Measurements from ENCODE around the gene VAV2.

The VAV2 gene

DNA sequence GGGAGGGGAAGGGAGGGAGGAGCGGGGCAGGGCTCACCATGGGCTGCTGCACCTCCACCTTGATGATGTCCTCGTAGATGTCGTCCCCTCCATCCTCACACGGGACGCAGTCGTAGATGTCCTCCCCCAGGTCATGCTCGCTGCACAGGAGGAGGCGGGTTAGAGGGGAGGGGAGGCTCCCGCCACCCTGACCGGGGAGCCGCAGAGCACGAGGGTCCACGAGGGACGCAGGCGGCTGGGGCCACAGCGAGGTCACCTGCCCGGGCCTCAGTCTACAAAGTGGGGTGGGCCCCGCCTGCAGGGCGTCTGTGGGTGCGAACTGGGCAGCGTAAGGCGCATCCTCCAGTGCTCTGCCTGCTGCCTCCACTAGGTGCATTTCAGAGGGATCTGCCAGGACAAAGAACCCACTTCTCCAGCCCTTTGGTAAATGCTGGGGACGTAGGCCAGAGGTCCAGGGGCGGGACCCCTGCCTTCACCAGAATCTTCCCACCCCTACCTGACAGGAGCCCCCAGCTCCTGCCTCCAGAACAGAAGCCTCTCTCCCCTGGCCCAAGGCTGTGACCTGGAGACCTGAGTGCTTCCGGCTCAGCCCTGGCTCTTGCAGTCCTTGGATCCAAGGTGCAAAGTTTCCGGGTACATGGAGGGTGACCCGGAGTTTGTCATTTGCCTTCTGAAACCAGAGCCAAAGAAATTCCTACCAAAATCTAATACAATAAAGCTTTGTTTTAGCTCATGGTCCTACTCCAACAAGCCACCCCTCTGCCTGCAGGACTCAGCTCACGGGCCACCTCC, 179.9 kb downstream of the VAV2 start:
- DNase-seq, result no peak

DNA sequence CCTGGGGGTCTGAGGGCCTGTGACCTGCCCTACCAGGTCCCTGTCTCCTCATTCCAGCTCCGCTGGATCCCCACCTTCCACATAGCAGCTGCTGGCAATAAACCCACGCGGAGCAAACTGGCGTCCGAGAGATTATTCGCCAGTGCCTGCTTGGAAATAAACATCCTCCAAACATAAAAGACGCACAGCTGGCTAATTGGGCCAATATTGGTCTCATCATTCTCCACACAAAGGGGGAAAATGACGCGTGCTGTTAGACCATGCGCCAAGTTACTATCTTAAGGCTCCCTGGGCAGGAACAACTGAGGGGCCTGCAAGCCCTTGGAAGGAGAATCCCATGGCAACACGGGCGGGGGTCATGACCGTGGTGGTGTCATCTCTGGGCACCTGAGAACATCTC, 180.7 kb downstream of the VAV2 start:
- no peak for DNase-seq

DNA sequence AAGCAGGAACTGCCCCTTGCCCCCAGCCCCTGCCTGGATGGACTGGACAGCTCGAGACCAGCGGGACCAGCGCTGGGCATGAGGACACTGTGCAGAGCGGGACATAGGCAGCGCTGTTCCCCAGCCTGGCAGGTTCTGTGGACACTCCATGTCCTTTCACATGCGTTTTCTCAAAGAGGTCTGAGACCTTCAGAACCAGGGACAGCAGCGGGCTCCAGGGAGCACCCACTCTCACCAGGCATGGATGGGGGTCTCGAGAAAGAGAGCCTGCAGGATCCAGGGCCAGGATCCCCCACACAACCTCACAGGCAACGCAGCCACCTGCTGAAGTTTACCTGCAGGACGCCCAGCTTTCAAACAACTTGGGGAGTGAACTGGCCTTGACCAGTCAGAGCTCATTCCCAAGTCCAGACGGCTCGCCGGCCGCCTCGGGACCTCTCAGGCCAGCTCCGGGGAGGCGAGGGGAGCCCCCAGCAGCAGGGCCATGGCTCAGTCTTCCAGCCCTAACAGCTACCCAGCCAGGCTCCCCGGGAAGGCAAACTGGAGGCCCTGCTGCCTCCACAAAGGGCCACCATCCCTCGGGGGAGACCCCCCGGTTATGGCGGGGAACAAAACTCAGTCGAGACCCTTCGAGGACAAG, 181.4 kb downstream of the VAV2 start:
- no peak for DNase-seq

DNA sequence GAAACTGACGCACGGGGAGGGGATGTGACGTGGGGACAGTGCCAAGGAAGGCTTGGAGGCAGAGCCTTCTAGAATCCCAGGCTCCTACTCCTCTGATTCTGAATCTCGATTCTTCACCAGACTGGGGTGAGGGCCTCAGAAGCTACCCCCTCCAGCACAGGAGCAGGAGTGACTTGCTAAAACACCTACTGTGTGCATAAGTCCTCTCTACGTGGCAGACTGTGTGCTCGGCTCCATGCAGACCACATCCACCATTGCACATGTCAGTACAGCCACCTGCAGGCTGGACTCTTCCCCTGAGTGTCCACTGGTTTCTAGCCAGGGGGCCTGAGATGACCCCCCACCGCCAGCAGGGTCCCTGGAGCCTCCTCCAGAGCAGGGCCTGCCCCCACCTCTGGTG, 182.8 kb downstream of the VAV2 start:
- DNase-seq, result no peak

DNA sequence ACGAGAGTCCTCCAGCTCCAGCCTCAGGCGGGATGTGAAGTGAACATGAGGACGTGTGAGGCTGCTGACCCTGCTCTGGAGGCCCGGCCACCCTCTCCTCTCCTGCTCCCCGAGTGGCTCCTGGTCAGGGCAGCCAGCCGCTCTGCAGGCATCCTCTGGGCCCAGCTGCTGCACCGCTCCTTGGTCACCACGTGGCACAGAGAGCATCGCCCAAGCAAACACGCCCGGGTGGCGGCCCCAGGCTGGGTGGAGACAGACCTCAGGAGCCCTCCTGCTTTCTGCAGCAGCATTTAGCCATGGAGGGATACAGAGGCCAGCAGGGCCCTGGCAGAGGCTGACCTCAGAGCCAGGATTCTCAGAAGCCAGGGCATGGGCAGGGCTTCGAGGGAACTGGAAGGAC, 184.3 kb downstream of the VAV2 start:
- DNase-seq, result no peak

DNA sequence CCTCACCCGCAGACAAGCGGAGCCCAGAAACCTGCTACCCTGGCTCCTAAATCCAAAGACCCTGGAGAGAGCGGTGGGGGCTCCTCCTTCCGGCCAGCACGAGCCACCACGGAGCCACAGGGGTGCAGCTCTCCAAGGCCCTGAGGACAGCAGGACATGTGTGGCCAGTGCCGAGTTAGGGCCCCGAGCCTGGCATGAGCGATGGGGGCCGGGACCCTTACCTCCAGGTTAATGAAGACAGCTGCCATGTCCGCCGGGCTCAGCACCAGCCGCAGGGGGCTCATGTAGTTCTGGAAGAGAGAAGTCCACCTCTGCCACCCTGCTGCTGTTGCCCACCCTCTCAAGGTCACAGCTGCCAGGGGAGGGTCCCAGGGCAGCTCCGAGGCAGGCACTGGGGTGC, 185.1 kb downstream of the VAV2 start:
- no peak for DNase-seq

DNA sequence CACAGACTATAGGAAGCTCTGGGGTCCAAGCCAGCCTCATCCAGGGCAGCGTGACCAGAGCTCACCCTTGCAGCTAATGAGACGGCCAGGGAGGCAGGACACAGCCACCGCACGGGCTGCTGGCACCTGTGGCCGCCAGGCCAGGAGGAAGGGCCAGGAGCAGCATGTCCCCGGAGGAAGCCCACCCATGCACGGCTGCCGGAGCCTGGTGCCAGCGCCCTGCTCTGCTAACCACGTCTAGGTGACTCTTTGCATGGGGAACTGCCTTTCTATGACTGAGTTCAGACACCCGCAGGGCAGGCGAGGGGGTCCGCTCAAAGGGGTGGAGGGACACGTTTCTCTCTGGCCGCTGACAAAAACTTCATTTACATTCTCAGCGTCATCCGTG, 185.5 kb downstream of the VAV2 start:
- no peak for DNase-seq

DNA sequence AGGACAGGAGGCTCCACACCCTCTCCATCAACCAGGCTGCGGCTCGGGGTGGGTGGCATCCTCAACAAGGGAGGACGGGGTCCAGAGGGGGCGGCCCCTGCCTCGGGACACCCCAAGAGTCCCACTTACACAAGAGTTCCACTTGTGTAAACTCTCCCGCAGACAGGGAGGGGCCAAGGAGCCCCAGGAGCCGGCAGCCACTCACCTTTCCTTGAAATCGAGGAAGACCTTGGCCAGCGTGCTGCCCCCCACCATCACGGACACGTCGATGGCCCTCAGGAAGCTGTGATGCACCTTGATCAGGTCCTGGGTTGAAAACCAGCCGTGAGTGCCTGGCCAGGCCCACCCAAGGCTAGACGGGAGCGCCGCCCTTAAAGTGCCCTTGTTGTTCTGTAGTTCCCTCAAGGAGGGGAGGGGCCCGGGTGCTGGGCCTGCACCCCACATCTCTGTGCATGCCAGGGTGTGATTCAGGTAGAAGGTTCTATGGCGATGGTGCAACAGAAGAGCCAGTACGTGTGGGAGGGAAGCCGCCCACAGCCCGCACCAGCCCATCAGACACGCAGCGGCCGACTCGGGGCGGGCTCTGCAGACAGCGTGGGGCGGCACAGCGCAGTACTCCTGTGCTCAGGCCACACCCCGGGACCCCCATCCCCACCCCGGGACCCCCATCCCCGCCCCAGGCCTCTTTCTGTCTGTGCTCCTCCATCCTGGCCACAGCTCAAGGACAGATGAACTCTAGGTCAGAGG, 186.1 kb downstream of the VAV2 start:
- DNase-seq, result no peak

DNA sequence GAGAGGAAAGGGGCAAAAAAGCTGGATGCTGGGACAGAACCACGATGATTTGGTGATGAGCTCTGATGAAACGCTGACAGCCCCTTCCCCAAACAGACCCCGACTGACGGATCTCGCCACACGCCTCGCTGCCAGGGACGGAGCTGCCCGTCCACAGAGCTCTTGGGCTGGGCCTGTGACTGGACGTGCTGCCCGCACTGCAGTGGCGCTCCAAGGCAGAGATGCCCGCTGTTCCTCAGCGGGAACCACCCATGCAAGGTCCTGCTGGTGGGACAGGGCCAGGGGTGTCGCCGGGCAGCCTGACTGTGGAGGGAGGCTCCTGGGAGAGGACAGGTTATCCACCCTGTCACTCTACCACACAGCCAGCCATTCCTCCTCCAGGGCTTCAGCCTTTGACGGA, 187.9 kb downstream of the VAV2 start:
- DNase-seq, result no peak

DNA sequence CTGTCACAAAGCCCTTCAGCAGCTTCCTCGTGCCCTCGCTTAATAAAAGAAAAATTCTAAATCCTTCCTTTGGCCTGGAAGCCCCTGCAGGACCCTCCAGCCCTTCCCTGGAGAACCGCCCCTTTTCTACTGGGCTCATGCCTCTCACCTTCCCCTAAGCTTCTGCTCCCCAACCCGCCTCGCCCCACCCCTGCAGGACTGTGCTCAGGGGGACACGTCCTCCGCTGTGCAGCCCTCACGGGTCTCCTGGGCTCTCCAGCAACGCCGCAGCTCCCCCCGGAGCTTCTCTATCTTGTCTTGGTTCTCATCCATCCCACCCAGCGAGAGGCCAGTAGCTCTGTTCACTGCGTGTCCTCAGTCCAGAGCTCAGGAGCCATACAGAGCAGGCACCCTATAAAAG, 188.4 kb downstream of the VAV2 start:
- DNase-seq, result no peak

DNA sequence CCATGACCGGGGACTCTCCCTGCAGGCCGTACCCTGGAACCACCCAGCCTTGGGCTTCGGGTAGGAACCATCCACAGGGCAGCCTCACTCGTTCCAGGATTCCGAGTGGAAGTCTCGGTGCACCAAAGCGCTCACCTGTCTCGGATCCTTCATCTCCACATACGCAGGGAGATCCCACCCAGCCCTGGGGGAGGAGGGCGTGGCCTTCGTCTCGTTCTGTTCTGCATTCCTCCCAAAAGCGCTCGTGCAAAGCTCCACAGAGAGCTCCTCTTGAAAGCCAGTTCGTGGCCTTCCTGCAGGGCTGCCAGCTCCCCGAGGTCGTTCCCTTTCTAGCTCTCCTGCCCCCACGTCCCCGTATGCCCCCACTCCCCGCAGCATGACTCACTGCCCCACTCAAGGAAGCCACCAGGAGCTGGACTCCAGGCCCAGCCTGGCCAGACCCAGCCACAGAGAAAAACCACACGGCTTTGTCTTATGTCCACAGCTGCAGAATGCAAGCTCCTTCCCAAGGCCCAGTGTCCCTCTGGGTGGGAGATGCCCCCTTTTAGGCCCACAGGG, 189.0 kb downstream of the VAV2 start:
- no peak for DNase-seq

DNA sequence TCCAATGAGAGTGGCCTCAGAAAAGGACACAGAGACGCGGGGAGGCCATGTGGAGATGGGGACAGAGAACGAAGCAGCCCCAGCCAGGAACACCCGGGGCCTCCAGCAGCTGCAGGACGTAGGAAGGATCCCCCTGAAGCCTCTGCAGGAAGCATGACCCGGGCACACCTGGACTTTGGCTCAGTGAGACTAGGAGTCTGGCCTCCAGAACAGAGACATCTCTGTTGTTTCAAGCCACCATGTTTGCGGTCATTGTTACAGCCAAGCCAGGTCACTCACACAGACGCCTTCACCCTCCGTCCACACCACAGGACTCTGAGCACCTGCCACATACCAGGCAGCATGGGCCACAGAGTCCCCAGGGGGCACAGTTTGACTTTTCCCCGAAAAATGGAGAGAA, 190.4 kb downstream of the VAV2 start:
- no peak for DNase-seq

DNA sequence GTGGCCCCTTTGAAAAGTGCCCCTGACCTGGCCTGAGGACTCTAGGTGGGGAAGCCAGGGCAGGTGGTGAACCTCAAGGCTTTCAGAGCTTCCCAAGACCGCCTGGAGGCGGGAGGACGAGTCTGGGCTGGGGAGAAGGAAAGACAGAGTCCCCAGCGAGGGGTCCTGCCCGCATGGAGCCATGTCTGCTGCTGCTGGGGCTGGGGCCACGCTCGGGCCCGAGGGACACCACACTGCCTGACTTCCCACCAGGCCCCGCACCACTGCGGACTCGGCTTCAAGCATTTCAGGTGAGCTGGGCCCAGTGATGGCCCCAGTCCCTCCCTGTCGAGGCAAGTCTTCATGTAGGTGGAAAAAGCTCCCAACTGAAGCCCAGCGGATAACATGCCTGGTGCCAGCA, 191.9 kb downstream of the VAV2 start:
- DNase-seq, result no peak

DNA sequence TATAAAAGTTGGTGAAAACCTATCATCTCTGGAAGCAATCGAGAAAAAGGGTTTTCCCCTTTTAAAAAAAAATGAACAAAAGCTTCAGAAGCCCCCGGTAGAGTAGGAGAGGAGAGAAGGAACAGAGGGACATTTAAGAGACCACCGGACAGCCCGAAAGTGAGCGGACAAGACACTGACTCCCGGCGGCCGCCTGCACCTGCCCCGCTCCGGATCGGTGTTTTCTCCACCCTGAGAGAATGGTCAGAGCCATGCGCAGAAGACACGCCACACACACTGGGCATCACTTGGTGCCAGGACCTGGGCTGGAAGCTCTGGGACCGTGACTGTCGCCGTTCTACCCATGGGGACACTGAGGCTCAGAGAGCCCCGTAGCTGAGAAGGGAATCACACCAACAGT, 192.4 kb downstream of the VAV2 start:
- DNase-seq, result no peak

DNA sequence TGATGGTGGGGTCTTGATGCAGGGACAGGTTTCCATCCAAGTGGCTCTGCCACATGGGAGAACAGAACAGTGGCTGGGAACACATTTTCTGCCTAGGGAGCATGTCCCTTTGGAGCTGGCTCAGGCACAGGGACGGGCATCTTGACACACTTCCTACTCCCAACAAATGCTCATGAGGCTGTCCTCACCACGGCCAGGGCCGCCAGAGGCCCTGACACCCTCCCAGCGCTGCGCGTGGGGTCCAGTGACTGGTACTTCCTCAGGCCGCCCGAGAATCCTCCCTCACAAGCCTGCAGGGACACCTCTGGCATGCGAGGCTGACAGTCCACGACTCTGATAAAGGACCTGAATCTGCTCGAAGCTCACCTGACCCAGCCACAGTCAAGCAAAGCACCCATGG, 193.0 kb downstream of the VAV2 start:
- DNase-seq, result no peak

DNA sequence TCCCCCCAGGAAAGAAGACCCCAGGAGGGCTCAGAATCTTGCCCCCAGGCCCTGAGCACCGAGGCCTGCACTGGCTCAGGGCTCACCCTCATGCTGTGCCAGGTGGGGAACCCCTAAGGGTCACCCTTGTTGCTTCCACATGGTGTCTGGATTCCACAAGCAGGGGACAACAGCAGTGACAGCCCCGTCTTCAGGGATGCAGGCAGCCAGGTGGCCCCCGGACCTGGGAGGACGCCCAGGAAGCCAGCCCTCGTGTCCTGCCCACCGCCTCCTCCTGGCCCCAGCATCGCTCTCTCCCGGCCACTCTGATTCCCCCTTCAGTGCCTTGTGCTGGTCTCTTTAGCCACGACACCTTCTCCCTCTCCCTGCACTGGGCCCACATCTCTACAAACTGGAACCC, 194.0 kb downstream of the VAV2 start:
- no peak for DNase-seq

DNA sequence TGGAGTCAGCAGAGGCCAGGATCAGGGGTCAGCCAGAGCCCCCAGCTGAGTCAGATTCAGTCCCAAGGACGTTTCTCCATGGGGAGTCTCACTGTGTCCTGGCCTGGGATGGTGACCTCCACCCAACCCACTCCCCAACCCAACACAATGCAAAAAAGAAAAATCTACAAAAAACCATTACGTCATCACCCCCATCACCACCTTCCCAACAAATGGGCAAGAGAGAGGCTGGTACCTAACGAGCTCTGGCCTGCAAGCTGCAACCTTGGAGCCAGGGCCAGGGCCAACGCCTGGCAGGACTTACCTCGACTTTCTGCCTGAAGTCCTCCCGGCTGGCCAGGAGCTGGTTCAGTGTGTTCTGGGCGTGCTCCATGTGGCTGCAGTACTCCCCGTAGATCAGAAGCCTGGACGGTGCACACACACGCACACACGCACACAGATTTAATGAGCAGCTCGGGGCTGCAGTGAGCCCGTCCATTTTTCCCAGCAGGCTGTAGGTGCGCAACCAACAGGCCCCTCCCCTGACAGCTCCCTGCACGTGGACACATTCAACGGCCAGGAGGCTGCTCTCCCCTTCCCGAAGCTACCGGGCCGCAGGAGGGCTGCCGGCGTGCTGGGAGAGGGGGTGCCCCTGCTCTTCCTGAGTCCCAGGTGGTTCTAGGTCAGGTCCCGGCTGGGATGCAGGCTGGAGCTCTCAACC, 194.6 kb downstream of the VAV2 start:
- DNase-seq, result no peak

DNA sequence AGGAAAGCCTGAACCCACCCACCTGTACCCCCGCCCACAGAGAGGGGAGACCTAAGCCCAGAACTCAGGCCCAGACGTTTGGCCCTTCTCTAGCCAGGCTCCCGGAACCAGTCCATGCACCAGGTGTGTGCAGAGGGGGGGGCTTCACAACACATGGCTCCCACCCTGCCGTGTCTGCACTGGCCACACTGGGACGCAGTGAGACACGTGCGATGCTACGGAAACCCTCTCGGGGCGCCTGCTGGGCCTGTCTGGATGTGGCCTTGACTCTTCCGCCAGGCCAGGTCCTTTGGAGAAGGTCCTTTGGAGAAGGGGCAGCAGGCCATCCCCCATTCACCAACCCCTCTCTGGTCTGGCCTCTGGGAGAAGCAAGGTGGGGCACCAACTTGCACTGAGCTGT, 195.6 kb downstream of the VAV2 start:
- no peak for DNase-seq

DNA sequence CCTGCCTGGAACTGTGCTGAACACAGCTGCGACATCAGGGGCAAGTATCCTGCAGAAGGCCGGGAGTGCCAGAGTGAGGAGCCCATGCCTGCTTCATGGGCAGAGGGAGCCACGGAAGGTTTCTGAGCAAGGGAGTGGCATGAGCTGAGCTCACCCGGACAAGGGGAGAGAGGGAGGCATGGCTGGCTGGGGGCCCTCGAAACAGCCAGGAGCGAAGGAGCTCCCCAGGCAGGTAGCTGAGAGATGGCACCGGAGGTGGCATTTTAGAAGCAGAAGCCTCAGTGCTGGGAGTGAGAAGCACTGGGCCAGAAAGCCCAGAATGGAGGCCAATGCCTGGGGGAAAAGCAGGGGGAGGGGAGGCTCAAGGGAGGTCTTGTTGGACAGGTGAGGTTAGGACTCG, 197.1 kb downstream of the VAV2 start:
- no peak for DNase-seq

DNA sequence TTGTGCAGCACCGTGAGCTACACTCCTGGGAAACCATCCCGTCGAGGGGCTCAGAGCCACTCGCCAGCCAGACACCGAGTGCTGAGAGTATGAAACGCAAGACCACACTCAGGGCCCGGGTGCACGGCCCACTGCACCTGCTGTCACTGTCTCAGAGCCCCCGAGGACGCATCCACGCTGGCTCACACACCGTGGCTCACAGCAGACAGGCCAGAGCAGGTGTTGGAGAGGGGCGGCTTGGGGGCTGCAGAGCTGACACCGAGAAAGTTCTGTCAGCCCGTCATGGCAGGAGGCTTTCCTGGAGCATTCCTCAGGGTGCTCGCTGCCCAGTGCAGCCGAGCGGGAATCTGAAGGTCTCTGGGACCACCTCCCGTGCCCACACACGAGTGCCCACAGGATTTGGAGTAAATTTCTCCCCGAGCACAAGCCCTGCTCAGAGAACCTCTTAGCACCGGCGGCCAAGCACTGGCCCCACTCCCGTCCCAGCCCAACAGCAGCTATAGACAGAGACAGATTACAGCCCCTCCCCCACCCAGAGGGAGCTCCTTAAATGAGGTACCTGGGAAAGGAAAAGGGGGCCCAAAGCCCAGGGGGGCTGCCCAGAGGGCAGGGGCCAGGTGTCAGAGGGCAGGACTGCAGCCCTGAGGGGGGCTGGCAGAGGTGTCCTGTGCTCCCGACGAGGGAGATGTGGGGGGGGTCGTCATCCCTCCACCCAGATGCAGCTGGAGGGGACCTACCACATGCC, 197.9 kb downstream of the VAV2 start:
- DNase-seq, result no peak

DNA sequence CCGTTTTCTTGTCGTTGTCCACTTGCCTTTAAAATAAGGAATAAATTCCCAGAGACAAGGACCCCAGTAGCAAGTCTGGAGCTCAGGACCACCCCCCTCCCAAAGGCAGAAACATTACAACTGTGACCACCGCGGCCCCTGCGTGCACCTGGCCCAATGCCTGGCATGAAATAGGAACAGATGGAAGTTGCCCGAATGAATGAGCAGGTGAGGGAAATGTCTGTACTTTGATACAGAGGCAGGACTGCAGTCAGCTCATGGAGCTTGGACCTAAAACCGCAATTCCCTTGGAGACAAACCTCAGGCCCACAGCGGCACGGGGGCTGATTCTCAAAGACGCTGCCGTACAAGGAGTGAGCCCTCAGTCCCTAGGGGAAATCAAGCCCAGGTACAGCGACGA, 198.7 kb downstream of the VAV2 start:
- DNase-seq, result no peak

DNA sequence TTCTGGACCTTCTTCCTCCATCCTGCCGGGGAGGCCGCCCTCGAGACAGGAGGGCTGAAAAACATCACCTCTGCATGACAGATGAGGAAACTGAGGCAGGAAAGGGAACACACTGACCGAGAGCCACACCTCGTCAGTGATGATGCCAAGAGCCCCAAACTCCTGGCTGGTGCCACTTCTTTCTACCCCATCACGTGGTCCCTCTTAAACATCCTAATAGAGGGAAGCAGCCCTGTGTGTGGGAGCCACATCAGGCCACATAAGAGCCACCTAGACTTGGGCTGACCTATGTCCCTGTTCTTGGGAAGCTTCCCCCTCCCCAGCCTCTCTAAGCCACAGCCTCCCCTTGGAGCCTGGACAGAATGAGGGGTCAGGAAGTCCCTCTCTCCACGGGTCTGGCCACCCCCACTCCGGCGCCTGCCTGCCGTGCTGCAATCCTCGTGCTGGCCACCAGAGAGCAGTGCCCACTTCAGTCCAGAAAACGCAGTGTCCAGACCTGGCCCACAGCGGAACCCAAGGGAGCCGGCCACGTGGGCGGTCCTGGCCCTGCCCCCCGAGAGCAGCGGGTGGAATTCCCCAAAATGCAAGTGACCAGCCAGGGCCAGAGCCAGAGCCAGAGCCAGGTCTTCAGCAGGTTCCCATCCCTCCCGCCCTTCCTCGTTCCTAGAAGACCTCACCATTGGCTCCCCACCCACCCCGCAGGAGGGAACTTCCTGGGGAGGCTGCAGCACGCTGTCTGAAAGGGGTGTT, 199.2 kb downstream of the VAV2 start:
- peak; percentile 71 for DNase-seq
